Measurements from ENCODE around the gene TAX1BP3.

GRCh38 chr17:3665834-3666233 lies 2.5 kb downstream of the TAX1BP3 start:
- TF ChIP-seq CTCF (IDR thresholded peaks at IDR 0.05) (no peak), SIN3A (IDR thresholded peaks at IDR 0.05; ENCODE audit: borderline replicate concordance, insufficient read depth, low read depth, low read length) (no peak)
